Activated CD8-positive, alpha-beta T cell treated with anti-CD3 and anti-CD28 coated beads, Interleukin-2, amount 10 ng/mL, durations not matched to agents 7 days and 5 days (primary cell): Measurements from ENCODE around the gene PTPRR. TPM values are rescaled to one million over a fixed set of nuclear protein-coding genes. Genes with fewer than 3 reads are reported as not detected.
A peak's percentile ranks its signal among the peaks of the same experiment; 100 is the strongest.

Source experiments
- ATAC-seq: fragments of 150-1000 bp; cut with Tn5 transposase; one replicate; pipeline ENCODE4 v1.10.0; 2021; ENCODE audit warnings: moderate library complexity
- CTCF ChIA-PET: fragments of 350-600 bp; sonication (Branson Sonifier 250); formaldehyde crosslinking; loops from one replicate; lab custom pipeline; 2021; ENCODE audit warnings: antibody characterized with exemption; lab: Charles Lee
- POLR2A ChIA-PET: fragments of 350-600 bp; sonication (Branson Sonifier 250); formaldehyde crosslinking; loops from one replicate; lab custom pipeline; 2021; ENCODE audit warnings: antibody characterized with exemption; lab: Charles Lee
- DNase-seq: peaks from one replicate; pipeline ENCODE4 v3.0.0-alpha.2; 2020
- H3K27ac Mint-ChIP-seq: one replicate; pipeline ENCODE4 v1.8.0; 2021; ENCODE audit warnings: mild to moderate bottlenecking, mixed read lengths
- H3K27me3 Mint-ChIP-seq: one replicate; pipeline ENCODE4 v1.8.0; 2021; ENCODE audit warnings: low read depth, mixed read lengths
- H3K36me3 Mint-ChIP-seq: one replicate; pipeline ENCODE4 v1.8.0; 2021; ENCODE audit warnings: low read depth, mixed read lengths
- H3K4me1 Mint-ChIP-seq: one replicate; pipeline ENCODE4 v1.8.0; 2021; ENCODE audit warnings: low read depth, mixed read lengths
- H3K4me3 Mint-ChIP-seq: one replicate; pipeline ENCODE4 v1.8.0; 2021; ENCODE audit warnings: mild to moderate bottlenecking, mixed read lengths
- H3K9me3 Mint-ChIP-seq: one replicate; pipeline ENCODE4 v1.8.0; 2022; ENCODE audit warnings: mixed read lengths; ENCODE audit not compliant: insufficient read depth
- total RNA-seq, 2 experiments: library from RNA; stranded (reverse); gene quantifications; one replicate each; pipeline ENCODE4 v1.2.3, GENCODE V29; 2021

The PTPRR gene
- total RNA-seq, 2 experiments from 2014 or later = not detected

- H3K9me3 Mint-ChIP-seq = no peaks in the 10 kb centered on the region
- DNase-seq (no peak), ATAC-seq (no peak)
- H3K27me3 Mint-ChIP-seq = no peaks in the 10 kb centered on the region
- H3K27ac Mint-ChIP-seq = no peak overlapping the region
- H3K4me1 Mint-ChIP-seq = no peaks in the 10 kb centered on the region
- no peaks in the 10 kb centered on the region for H3K36me3 Mint-ChIP-seq
- CTCF ChIA-PET = no interaction called here
- POLR2A ChIA-PET = no interaction called here
- H3K4me3 Mint-ChIP-seq = no peak overlapping the region
Observed at GRCh38 chr12:70598467-70599193, 321.9 kb downstream of the PTPRR start.

GRCh38 chr12:70592664-70593063, 327.9 kb downstream of the PTPRR start:
- Mint-ChIP-seq H3K4me1 (no peaks in the 10 kb centered on the region), H3K36me3 (no peaks in the 10 kb centered on the region), H3K4me3 (no peak overlapping the region), H3K27me3 (peaks cover 3% of the 10 kb centered on the region), H3K27ac (no peak overlapping the region), H3K9me3 (no peaks in the 10 kb centered on the region)
- POLR2A ChIA-PET = no interaction called here
- CTCF ChIA-PET = no interaction called here
- ATAC-seq = no peak
- no peak for DNase-seq

GRCh38 chr12:70590549-70591226, 329.9 kb downstream of the PTPRR start:
- H3K36me3 Mint-ChIP-seq = no peaks in the 10 kb centered on the region
- ChIA-PET POLR2A (no interaction called here), CTCF (interaction anchor here (0.6 to 2.2 kb wide), 9 partner anchors 10 to 687 kb away, joined by 3 to 6 read pairs (median 3); no protein-coding TSS in a partner anchor)
- no peak overlapping the region for H3K27ac Mint-ChIP-seq
- DNase-seq (no peak), ATAC-seq (no peak)
- peaks cover 7% of the 10 kb centered on the region for H3K27me3 Mint-ChIP-seq
- H3K9me3 Mint-ChIP-seq = no peaks in the 10 kb centered on the region
- no peak overlapping the region for H3K4me3 Mint-ChIP-seq
- no peaks in the 10 kb centered on the region for H3K4me1 Mint-ChIP-seq

- CTCF ChIA-PET = interaction anchor here (0.6 to 2.2 kb wide), 9 partner anchors 10 to 687 kb away, joined by 3 to 6 read pairs (median 3); no protein-coding TSS in a partner anchor
- peaks cover 7% of the 10 kb centered on the region for H3K27me3 Mint-ChIP-seq
- ATAC-seq = peak; percentile 60
Observed at GRCh38 chr12:70590051-70590450, 330.5 kb downstream of the PTPRR start.

More at GRCh38 chr12:70590051-70590450, 330.5 kb downstream of the PTPRR start:
- no peak overlapping the region for H3K27ac Mint-ChIP-seq
- no peaks in the 10 kb centered on the region for H3K4me1 Mint-ChIP-seq
- DNase-seq = peak; percentile 72
- no peaks in the 10 kb centered on the region for H3K9me3 Mint-ChIP-seq
- POLR2A ChIA-PET = no interaction called here
- H3K36me3 Mint-ChIP-seq = no peaks in the 10 kb centered on the region
- H3K4me3 Mint-ChIP-seq = no peak overlapping the region

Other genes starting within 250 kb of the PTPRR start
- not detected for gene TSPAN8, start 237.3 kb upstream of the PTPRR start, total RNA-seq